Activated B cell treated with CpG ODN at 0.5 μM for 24 hours (primary cell): ENCODE measurements around the gene L3MBTL4. TPM values are rescaled to one million over a fixed set of nuclear protein-coding genes. Genes with fewer than 3 reads are reported as not detected.

ENCODE experiments used
- ATAC-seq: fragments of 200-7000 bp; cut with Tn5 transposase; one replicate; pipeline ENCODE4 v1.10.0; 2021; ENCODE audit warnings: low read depth, mild to moderate bottlenecking, moderate library complexity
- CTCF ChIA-PET: fragments of 350-600 bp; sonication (Branson Sonifier 250); formaldehyde crosslinking; loops from one replicate; lab custom pipeline; 2021; ENCODE audit warnings: antibody characterized with exemption; lab: Charles Lee
- POLR2A ChIA-PET: fragments of 350-600 bp; sonication (Branson Sonifier 250); formaldehyde crosslinking; loops from one replicate; lab custom pipeline; 2021; ENCODE audit warnings: antibody characterized with exemption; lab: Charles Lee
- DNase-seq: peaks from one replicate; pipeline ENCODE4 v3.0.0; 2022
- H3K27ac Mint-ChIP-seq: one replicate; pipeline ENCODE4 v1.8.0; 2020; ENCODE audit warnings: mixed read lengths
- H3K27me3 Mint-ChIP-seq: one replicate; pipeline ENCODE4 v1.8.0; 2021; ENCODE audit warnings: mixed read lengths
- H3K36me3 Mint-ChIP-seq: one replicate; pipeline ENCODE4 v1.8.0; 2021; ENCODE audit warnings: low read depth, mixed read lengths
- H3K4me1 Mint-ChIP-seq: one replicate; pipeline ENCODE4 v1.8.0; 2021; ENCODE audit warnings: mixed read lengths
- H3K4me3 Mint-ChIP-seq: one replicate; pipeline ENCODE4 v1.8.0; 2020; ENCODE audit warnings: mild to moderate bottlenecking, mixed read lengths
- H3K9me3 Mint-ChIP-seq: one replicate; pipeline ENCODE4 v1.8.0; 2020; ENCODE audit warnings: mixed read lengths
- intact Hi-C: fragments of 100-400 bp; cut with micrococcal nuclease; formaldehyde crosslinking; loops from one replicate; pipeline ENCODE4 v1.15.1; 2024
- total RNA-seq: library from RNA; stranded (reverse); gene quantifications from 2 replicates; pipeline ENCODE4 v1.2.3, GENCODE V29; 2022
- TF ChIP-seq, protein P1 (sequence below): fragments of 200-600 bp; IDR thresholded peaks from one replicate; pipeline ENCODE4 v1.8.0; 2022; ENCODE audit warnings: antibody characterized with exemption, mild to moderate bottlenecking

The L3MBTL4 gene
- total RNA-seq, 1 donor from 2014 or later: 12.3 TPM

DNA sequence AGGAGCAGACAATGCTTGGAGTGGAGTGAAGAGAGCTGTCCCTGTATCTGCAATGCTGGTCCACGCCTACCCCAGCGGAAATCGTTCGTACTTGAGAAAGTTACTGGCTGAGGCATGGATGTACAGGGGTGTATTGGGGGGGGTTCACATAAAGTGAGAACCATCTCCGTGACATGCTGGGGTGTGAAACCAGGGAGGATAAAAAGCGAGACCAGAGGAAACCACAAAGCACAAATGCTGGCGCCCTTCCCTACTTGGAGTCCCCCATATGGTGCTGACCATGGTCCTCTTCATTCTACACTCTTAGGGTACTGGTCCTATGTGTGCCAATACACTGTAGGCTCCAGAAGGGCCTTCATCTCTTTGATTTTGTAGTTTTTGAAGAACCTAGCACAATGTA, 244.1 kb downstream of the L3MBTL4 start:
- H3K4me3 Mint-ChIP-seq: no peak overlapping the region
- H3K36me3 Mint-ChIP-seq: peaks cover 11% of the 10 kb centered on the region
- TF ChIP-seq, protein P1, sequence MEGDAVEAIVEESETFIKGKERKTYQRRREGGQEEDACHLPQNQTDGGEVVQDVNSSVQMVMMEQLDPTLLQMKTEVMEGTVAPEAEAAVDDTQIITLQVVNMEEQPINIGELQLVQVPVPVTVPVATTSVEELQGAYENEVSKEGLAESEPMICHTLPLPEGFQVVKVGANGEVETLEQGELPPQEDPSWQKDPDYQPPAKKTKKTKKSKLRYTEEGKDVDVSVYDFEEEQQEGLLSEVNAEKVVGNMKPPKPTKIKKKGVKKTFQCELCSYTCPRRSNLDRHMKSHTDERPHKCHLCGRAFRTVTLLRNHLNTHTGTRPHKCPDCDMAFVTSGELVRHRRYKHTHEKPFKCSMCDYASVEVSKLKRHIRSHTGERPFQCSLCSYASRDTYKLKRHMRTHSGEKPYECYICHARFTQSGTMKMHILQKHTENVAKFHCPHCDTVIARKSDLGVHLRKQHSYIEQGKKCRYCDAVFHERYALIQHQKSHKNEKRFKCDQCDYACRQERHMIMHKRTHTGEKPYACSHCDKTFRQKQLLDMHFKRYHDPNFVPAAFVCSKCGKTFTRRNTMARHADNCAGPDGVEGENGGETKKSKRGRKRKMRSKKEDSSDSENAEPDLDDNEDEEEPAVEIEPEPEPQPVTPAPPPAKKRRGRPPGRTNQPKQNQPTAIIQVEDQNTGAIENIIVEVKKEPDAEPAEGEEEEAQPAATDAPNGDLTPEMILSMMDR: no peak
- DNase-seq (no peak), ATAC-seq (no peak)
- peaks cover 5% of the 10 kb centered on the region for H3K4me1 Mint-ChIP-seq
- intact Hi-C loops: no loop called here
- CTCF ChIA-PET: no interaction called here
- H3K27me3 Mint-ChIP-seq: no peaks in the 10 kb centered on the region
- POLR2A ChIA-PET: no interaction called here
- H3K27ac Mint-ChIP-seq: no peak overlapping the region
- H3K9me3 Mint-ChIP-seq: no peaks in the 10 kb centered on the region

DNA sequence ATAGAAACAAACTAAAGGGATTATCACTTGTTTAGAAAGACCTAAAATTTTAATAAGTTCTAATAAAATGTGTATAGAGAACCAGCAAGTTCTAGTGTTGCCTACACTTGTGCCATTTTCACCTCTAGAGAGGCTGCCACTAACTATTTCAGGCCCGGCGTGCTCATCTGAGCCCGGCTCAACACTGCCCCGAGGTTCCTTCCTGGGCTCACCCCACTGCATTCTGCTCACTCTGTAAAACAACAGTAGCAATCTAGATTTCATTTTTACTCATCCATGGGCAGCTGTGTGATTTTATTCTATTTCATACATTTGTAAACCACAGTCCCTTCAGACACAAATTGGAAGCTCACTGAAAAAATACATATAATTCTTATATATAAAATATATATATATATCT, 253.2 kb downstream of the L3MBTL4 start:
- no peaks in the 10 kb centered on the region for H3K4me1 Mint-ChIP-seq

DNA sequence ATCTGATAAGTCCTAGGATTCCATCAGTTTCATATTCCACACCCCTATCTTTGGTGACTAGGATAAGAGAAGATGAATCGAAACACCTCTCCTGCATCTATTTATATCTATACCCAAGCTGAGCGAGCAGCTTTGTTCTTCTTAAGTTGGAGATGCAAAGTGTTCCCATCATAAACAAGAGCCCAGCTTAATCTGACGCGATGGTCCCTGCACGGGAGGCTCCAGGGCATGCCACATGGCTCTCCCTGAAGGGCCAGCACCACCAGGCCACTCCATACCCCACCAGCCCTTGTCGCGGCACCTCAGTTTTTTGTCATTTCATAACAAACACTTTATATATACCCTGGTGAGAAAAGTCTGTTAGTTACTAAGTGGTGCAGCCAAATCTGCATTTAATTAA, 255.3 kb downstream of the L3MBTL4 start:
- no peak overlapping the region for H3K4me3 Mint-ChIP-seq
- no peak for ATAC-seq
- no peaks in the 10 kb centered on the region for H3K4me1 Mint-ChIP-seq
- intact Hi-C loops: no loop called here
- no peaks in the 10 kb centered on the region for H3K27me3 Mint-ChIP-seq
- peaks cover 3% of the 10 kb centered on the region for H3K9me3 Mint-ChIP-seq
- ChIA-PET CTCF (no interaction called here), POLR2A (no interaction called here)
- no peak overlapping the region for H3K27ac Mint-ChIP-seq
- peaks cover 13% of the 10 kb centered on the region for H3K36me3 Mint-ChIP-seq
- DNase-seq: no peak
- TF ChIP-seq, protein P1: no peak

More for the DNA sequence above, 253.2 kb downstream of the L3MBTL4 start:
- Mint-ChIP-seq H3K27me3 (no peaks in the 10 kb centered on the region), H3K4me3 (no peak overlapping the region), H3K9me3 (peaks cover 3% of the 10 kb centered on the region), H3K36me3 (peaks cover 20% of the 10 kb centered on the region), H3K27ac (no peak overlapping the region)
- no peak for ATAC-seq
- intact Hi-C loops: no loop called here
- POLR2A ChIA-PET: no interaction called here
- TF ChIP-seq, protein P1: no peak
- CTCF ChIA-PET: no interaction called here
- DNase-seq: no peak

DNA sequence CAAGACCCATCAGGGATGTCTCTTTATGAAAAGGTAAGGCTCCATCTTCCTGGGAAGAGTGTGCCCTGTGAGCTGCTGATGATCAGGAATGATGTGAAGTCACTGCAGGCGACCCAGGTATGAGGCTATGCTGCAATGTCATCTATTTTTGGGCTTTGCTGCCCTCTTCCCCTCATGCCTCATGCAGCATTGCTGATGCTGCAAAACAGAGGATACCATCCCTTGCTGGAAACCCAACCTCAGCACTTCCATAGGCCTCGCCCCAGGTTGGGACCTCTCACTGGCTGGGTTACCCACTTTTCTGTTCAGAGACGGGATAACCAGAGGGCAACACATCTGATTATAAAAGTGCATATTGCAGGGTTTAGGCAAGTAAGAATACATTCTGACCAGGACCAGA, 255.8 kb downstream of the L3MBTL4 start:
- Mint-ChIP-seq H3K27ac (no peak overlapping the region), H3K27me3 (no peaks in the 10 kb centered on the region), H3K4me3 (no peak overlapping the region), H3K4me1 (no peaks in the 10 kb centered on the region), H3K9me3 (peaks cover 3% of the 10 kb centered on the region), H3K36me3 (peaks cover 10% of the 10 kb centered on the region)
- ATAC-seq: no peak
- DNase-seq: no peak
- TF ChIP-seq, protein P1: no peak
- POLR2A ChIA-PET: no interaction called here
- CTCF ChIA-PET: no interaction called here
- intact Hi-C loops: no loop called here

DNA sequence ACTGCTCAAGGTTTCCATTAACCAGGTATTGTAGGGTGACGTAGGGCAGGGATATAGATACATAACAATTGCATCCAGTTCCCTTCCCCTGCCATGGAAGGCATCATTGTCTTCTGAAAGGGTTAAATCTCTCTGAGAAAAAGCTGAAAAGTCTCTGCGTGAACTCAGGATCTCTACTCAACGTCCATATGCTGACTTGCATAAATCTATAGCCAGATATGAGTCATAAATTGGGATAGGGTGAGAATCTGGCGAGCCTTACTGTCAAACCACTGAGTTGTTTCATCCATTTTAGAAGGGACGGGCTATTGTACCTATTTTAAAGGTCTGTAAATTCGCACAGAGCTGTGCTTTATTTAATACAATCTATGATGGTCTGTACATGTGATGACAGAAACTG, 258.3 kb downstream of the L3MBTL4 start:
- peaks cover 8% of the 10 kb centered on the region for H3K36me3 Mint-ChIP-seq
- TF ChIP-seq, protein P1: no peak
- H3K4me1 Mint-ChIP-seq: no peaks in the 10 kb centered on the region
- H3K27ac Mint-ChIP-seq: no peak overlapping the region
- intact Hi-C loops: no loop called here
- CTCF ChIA-PET: no interaction called here
- POLR2A ChIA-PET: no interaction called here
- H3K27me3 Mint-ChIP-seq: no peaks in the 10 kb centered on the region
- ATAC-seq: no peak
- peaks cover 4% of the 10 kb centered on the region for H3K9me3 Mint-ChIP-seq
- H3K4me3 Mint-ChIP-seq: no peak overlapping the region
- DNase-seq: no peak
